ENCODE data around the gene MAP3K15. TPM values are rescaled to one million over a fixed set of nuclear protein-coding genes. Genes with fewer than 3 reads are reported as not detected.
"Not testable (repeated sequence)": the region's sequence is repeated elsewhere in the genome, so short reads cannot be mapped to it uniquely, and the experiment has no call there.

Gene MAP3K15
- total RNA-seq, 2 experiments from 2014 or later = 0.30 to 0.43 TPM

DNA sequence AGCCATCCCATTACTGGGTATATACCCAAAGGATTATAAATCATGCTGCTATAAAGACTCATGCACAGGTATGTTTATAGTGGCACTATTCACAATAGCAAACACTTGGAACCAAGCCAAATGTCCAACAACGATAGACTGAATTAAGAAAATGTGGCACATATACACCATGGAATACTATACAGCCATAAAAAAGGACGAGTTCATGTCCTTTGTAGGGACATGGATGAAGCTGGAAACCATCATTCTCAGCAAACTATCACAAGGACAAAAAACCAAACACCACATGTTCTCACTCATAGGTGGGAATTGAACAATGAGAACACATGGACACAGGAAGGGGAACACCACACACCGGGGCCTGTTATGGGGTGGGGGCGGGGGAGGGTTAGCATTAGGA lies 92.6 kb downstream of the MAP3K15 start:
- H3K4me3 Mint-ChIP-seq; H3K27ac Mint-ChIP-seq; POLR2A ChIA-PET; DNase-seq; H3K4me1 Mint-ChIP-seq; H3K27me3 Mint-ChIP-seq; H3K9me3 Mint-ChIP-seq; ATAC-seq (ENCODE audit: low read depth); H3K36me3 Mint-ChIP-seq: not testable (repeated sequence)

DNA sequence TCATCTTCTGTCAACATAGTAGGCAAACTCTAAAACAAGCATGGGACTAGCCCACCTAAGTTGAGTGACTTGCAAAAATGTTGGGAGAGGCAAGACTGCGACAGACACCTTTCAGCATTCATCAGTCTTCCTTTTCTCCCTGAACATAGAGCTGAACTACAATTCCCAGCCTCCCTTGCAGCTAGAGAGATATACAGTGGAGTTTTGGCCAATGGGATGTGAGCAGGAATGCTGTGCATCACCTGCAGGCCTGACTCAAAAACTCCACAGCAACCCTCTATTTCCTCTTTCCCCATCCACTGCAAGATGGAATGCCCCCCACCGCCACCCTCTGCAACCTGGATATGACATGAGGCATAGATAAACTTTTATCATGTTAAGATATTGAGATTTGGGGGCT lies 105.0 kb downstream of the MAP3K15 start:
- ATAC-seq (ENCODE audit: low read depth) = no peak
- no peak for DNase-seq
- H3K36me3 Mint-ChIP-seq = no peaks in the 10 kb centered on the region
- H3K4me1 Mint-ChIP-seq = no peaks in the 10 kb centered on the region
- H3K27me3 Mint-ChIP-seq = peaks cover 12% of the 10 kb centered on the region
- H3K4me3 Mint-ChIP-seq = no peak overlapping the region
- peaks cover 2% of the 10 kb centered on the region for H3K9me3 Mint-ChIP-seq
- POLR2A ChIA-PET = no interaction called here
- H3K27ac Mint-ChIP-seq = no peak overlapping the region

DNA sequence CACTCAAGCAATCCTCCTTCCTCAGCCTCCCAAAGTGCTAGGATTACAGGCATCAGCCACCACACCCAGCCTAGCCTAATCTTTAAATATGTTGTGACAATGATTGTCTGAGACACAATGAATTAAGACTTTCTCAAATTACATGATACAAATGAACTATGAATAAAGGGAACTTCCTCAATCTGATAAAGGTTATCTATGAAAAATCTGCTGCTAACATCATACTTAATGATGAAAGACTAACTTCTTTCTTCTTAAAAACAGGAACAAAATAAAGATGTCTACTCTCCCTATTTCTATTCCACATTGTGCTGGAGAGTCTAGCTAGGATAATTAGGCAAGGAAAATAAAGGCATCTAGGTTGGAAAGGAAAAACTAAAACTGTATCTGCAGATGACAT lies 111.6 kb downstream of the MAP3K15 start:
- POLR2A ChIA-PET = no interaction called here
- peaks cover 11% of the 10 kb centered on the region for H3K27me3 Mint-ChIP-seq
- no peaks in the 10 kb centered on the region for H3K36me3 Mint-ChIP-seq
- no peaks in the 10 kb centered on the region for H3K4me1 Mint-ChIP-seq
- H3K9me3 Mint-ChIP-seq = no peaks in the 10 kb centered on the region
- ATAC-seq (ENCODE audit: low read depth) (no peak), DNase-seq (no peak)
- no peak overlapping the region for H3K27ac Mint-ChIP-seq
- H3K4me3 Mint-ChIP-seq = no peak overlapping the region

DNA sequence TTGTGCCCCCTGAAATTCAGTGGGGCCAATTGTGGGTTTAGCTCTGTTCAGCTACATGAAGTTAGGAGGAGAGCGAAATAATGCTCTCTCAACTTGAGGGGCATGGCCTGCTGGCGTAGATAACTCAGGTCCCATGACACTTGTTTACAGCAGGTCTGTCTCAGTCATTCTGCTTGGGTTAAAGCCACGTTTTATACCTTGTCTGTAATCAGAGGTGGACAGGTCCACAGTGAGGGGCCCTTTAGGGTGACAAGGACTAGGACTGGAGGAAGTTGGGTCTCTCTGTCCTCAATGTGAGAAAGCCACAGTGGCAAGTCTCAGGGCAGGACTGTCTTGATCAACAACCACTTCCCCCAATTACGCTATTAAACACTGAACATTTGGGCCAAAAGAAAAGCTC lies 122.6 kb downstream of the MAP3K15 start:
- DNase-seq (no peak), ATAC-seq (ENCODE audit: low read depth) (no peak)
- POLR2A ChIA-PET = no interaction called here
- no peaks in the 10 kb centered on the region for H3K9me3 Mint-ChIP-seq
- no peaks in the 10 kb centered on the region for H3K4me1 Mint-ChIP-seq
- no peak overlapping the region for H3K4me3 Mint-ChIP-seq
- H3K36me3 Mint-ChIP-seq = no peaks in the 10 kb centered on the region
- H3K27me3 Mint-ChIP-seq = no peaks in the 10 kb centered on the region
- no peak overlapping the region for H3K27ac Mint-ChIP-seq

DNA sequence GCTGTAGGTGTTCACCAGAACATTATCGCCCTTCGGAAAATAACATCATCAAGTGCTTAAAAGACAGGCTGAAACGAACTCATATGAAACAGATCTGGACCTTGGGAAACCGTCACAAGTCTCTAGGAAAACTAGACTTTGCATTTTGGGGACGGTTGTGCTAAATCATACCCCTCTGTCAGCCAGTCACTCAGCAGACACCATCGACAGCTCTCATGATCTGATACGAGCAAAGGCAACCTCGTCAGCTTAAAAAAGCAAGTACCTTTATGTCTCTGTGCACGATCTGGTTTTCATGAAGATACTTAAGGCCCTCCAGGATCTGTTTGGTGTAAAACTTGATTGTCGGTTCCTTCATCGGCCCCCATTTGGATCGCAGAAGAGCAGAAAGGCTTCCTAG lies 123.2 kb downstream of the MAP3K15 start:
- ATAC-seq (ENCODE audit: low read depth) (no peak), DNase-seq (no peak)
- Mint-ChIP-seq H3K27ac (no peak overlapping the region), H3K4me3 (no peak overlapping the region), H3K27me3 (no peaks in the 10 kb centered on the region), H3K4me1 (no peaks in the 10 kb centered on the region), H3K9me3 (no peaks in the 10 kb centered on the region), H3K36me3 (no peaks in the 10 kb centered on the region)
- POLR2A ChIA-PET = no interaction called here

DNA sequence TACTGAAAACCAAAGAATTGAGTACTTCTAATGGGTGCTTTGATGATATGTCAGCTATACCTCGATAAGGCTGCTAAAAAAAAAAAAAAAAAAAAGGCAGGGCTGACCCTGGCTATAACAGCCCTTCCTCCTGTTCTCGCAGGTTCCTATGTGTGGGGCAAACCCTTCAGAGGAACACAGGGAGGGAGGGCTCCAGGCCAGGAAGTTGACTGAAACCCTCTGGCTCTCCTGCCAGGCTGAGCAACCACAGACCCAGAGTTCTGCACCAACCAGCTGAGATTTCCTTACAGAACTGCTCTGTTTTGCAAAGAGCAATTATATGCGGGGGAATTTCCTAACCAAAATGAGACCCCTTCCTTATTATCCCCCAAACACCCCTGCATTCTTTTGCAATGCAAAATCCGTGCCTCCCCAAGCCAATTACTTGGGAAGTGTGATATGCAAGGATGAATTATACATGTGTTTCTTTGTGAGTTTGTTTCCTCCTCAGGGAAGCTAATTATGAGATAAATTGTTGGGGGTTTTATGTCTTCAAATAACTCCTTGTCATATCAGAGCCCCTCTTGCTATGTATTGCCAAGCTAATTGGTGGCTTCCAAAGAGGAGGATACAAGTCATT lies 126.0 kb downstream of the MAP3K15 start:
- H3K4me1 Mint-ChIP-seq = no peaks in the 10 kb centered on the region
- POLR2A ChIA-PET = no interaction called here
- no peaks in the 10 kb centered on the region for H3K36me3 Mint-ChIP-seq

DNA sequence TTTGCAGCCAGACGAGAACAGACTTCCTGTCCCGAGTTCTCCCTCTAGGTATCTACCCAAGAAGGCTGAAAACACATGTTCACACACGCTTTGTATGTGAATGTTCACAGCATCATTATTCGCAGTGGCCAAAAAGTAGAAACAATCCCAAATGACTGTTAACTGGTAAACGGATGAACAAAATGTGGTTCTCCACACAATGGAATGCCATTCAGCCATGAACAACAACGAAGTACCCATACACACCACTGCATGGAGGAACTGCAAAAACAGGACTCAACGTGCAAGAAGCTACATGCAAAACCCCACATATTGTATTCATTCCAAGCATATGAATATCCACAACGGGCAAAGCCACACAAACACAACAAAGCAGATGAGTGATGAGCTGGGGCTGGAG lies 126.6 kb downstream of the MAP3K15 start:
- ATAC-seq (ENCODE audit: low read depth) (no peak), DNase-seq (no peak)
- POLR2A ChIA-PET = no interaction called here
- H3K9me3 Mint-ChIP-seq = no peaks in the 10 kb centered on the region
- H3K27ac Mint-ChIP-seq = no peak overlapping the region
- no peak overlapping the region for H3K4me3 Mint-ChIP-seq
- no peaks in the 10 kb centered on the region for H3K27me3 Mint-ChIP-seq
- H3K36me3 Mint-ChIP-seq = no peaks in the 10 kb centered on the region
- no peaks in the 10 kb centered on the region for H3K4me1 Mint-ChIP-seq

More for the DNA sequence above, 126.0 kb downstream of the MAP3K15 start:
- Mint-ChIP-seq H3K27me3 (no peaks in the 10 kb centered on the region), H3K4me3 (no peak overlapping the region), H3K27ac (no peak overlapping the region), H3K9me3 (no peaks in the 10 kb centered on the region)
- DNase-seq = no peak
- no peak for ATAC-seq (ENCODE audit: low read depth)

DNA sequence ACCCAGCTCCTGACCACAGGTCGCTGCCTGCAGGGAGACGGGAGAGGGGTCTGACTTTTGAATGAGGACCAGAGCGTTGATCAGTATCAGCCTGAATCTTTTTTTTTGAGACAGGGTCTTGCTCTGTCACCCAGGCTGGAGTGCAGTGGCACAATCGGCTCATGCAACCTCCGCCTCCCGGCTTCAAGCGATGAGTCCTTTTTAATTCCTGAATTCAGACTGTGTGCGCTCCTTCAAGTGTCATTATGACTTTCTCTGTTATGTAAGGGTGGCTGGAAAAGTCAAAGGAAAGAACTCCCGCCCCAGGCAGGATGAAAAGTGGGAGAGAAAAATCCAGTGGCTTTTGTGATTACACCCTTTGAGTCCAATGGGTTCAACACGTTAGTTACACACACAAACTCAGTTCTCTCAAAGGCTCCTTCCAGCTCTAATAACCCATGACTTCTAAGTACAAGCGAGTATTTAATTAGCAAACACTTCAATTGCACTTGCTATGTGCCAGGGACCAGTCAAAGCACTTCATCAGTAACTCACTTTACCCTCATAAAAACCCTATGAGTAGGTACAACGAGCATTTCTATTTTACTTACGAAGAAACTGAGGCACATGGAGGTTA lies 127.1 kb downstream of the MAP3K15 start:
- no peaks in the 10 kb centered on the region for H3K27me3 Mint-ChIP-seq
- no peak for DNase-seq
- H3K36me3 Mint-ChIP-seq = no peaks in the 10 kb centered on the region
- POLR2A ChIA-PET = no interaction called here
- no peak overlapping the region for H3K4me3 Mint-ChIP-seq
- ATAC-seq (ENCODE audit: low read depth) = no peak
- no peak overlapping the region for H3K27ac Mint-ChIP-seq
- H3K9me3 Mint-ChIP-seq = no peaks in the 10 kb centered on the region
- H3K4me1 Mint-ChIP-seq = no peaks in the 10 kb centered on the region

DNA sequence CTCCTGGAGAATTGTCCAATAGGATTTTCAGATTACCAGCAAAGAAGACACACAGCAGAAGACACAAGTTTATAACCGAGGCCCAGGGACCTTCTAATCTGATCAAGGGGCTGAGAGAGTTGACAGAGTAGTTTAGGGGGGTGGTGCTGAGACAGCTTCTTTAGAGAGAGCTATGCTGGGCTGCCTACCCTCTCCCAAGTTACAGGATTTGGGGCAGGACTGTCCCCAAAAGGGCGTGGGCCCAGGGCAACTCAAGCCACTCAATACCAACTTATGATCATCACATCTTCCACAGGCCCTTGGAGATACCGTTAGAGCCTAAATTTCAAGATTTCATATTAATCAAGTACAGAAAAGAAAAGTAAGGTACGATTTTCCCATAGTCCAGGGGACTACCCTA lies 128.6 kb downstream of the MAP3K15 start:
- DNase-seq = no peak
- Mint-ChIP-seq H3K27ac (no peak overlapping the region), H3K27me3 (no peaks in the 10 kb centered on the region), H3K36me3 (no peaks in the 10 kb centered on the region), H3K9me3 (no peaks in the 10 kb centered on the region), H3K4me3 (no peak overlapping the region), H3K4me1 (no peaks in the 10 kb centered on the region)
- POLR2A ChIA-PET = no interaction called here
- no peak for ATAC-seq (ENCODE audit: low read depth)

DNA sequence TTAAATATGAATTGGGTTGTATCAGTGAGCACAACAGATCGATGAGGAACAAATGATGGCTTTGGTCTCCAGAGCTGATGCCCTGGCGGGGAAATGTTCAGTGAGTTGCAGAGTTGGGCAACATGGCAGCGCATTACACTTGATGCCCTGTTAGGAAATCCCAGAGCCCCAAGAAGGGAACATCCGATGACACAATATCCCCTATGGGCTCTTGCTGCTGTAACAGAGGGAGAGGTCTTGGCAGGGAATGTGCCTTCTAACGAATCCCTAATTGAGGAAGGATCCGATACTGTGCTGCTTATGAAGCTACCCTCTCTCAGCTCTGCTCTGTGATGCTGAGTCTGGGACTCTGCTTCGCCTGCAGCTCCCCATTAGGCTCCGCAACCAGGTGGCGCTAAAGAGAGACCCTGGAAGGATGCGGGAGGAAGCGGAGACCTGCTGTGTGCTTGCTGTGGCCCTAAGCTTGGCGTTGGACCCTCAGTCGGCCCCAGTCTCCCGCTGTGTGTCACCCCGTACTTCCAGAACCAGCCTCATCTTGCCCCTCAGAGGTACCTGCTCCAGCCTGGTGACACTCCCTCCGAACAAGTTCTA lies 132.7 kb downstream of the MAP3K15 start:
- Mint-ChIP-seq H3K4me1 (no peaks in the 10 kb centered on the region), H3K9me3 (no peaks in the 10 kb centered on the region), H3K27me3 (no peaks in the 10 kb centered on the region), H3K27ac (no peak overlapping the region), H3K4me3 (no peak overlapping the region), H3K36me3 (no peaks in the 10 kb centered on the region)
- ATAC-seq (ENCODE audit: low read depth) = peak; percentile 78
- POLR2A ChIA-PET = no interaction called here
- DNase-seq = peak; percentile 56

DNA sequence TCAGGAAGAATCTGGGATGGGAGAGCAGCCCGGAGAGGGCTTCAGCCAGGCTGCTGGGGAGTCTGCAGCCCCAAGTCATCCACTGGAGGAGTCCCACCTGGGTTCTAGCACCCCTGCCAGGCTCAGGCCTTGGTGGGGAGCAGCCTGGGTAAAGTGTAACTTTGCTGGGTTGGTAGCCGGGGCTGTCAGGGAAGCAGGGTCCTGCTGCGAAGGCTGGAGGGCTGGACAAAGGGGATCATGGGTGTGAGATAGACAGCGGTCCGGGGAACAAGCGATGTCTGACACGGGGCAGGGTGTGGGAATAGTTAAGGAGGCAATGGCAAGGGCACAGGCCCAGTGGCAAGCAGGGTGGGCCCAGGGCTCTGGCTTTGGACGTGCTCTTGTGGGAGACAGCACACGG lies 134.0 kb downstream of the MAP3K15 start:
- ATAC-seq (ENCODE audit: low read depth) = no peak
- H3K27ac Mint-ChIP-seq = no peak overlapping the region
- H3K36me3 Mint-ChIP-seq = no peaks in the 10 kb centered on the region
- no peak for DNase-seq
- H3K27me3 Mint-ChIP-seq = no peaks in the 10 kb centered on the region
- POLR2A ChIA-PET = no interaction called here
- H3K4me3 Mint-ChIP-seq = no peak overlapping the region
- no peaks in the 10 kb centered on the region for H3K4me1 Mint-ChIP-seq
- H3K9me3 Mint-ChIP-seq = no peaks in the 10 kb centered on the region

DNA sequence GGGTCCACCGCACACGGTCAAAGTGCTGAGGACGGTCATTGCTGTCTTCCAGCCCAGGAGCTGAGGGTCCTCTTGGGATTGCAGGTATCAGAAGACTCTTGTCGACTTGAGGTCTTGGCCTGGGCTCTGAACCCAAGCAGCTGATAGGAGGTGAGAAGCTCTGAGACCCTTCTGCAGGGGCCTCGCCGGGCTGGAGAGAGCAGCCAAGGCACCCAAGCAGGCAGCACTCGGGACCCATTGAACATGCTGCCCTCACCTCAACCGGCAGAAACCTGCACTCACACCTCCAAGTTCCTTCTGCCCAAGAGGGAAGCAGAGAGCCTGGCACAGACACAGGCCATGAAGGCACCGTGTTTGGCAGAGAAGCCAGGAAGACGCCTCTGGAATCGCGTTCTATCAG lies 137.5 kb downstream of the MAP3K15 start:
- Mint-ChIP-seq H3K36me3 (no peaks in the 10 kb centered on the region), H3K4me3 (no peak overlapping the region), H3K27ac (no peak overlapping the region), H3K27me3 (no peaks in the 10 kb centered on the region), H3K9me3 (no peaks in the 10 kb centered on the region), H3K4me1 (no peaks in the 10 kb centered on the region)
- no peak for DNase-seq
- POLR2A ChIA-PET = no interaction called here
- no peak for ATAC-seq (ENCODE audit: low read depth)

DNA sequence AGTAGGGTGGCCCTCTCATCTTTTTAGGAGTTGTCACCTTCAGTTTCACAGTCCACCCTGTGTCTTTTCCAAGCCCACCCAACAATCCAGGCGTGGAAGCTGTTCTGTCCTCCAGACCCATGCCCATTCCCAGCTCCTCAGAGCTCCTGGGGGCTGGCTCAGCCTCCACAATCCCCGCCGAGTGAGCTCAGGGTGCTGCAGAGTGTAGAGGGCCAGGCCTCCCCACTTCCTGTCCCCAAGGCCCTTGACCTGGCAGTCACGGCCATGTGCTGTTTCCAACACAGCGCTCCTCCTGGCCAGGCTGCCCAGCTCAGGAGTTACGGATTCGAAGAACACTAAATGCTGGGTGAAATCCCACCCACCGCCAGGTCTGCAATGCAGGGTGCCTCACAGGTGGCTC lies 139.8 kb downstream of the MAP3K15 start:
- POLR2A ChIA-PET = no interaction called here
- Mint-ChIP-seq H3K36me3 (no peaks in the 10 kb centered on the region), H3K4me1 (peaks cover 2% of the 10 kb centered on the region), H3K27me3 (no peaks in the 10 kb centered on the region), H3K27ac (no peak overlapping the region), H3K4me3 (no peak overlapping the region), H3K9me3 (no peaks in the 10 kb centered on the region)
- ATAC-seq (ENCODE audit: low read depth) (no peak), DNase-seq (no peak)

DNA sequence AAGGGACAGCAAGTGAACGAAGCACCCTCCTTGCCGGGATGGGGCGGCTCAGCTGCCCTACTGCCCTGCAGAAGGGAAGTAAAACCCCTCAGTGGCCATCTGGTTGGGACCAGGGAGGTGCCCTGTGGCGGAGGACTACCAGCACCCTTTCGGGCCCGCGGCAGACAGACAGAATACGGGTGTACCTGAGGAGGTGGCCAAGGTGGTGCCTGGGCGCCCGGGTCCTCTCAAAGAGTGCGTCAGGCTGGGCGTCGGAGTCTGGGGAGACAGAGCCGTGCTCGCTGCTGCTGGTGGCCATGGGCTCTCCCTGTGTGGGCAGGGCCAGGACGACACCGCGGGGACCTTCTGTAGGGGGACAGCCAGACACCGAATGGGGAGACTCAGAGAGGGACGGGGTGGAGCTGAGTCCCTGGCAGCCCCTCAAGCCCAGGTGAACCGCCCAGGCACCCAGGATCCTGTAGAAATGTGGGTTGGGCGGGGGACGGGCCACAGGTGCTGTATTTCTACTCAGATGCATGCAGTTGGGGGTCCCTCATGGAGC lies 141.9 kb downstream of the MAP3K15 start:
- no peaks in the 10 kb centered on the region for H3K27me3 Mint-ChIP-seq
- no peak overlapping the region for H3K27ac Mint-ChIP-seq
- no peaks in the 10 kb centered on the region for H3K9me3 Mint-ChIP-seq
- ATAC-seq (ENCODE audit: low read depth) = no peak
- POLR2A ChIA-PET = no interaction called here
- no peak for DNase-seq
- H3K4me1 Mint-ChIP-seq = peaks cover 2% of the 10 kb centered on the region
- no peaks in the 10 kb centered on the region for H3K36me3 Mint-ChIP-seq
- H3K4me3 Mint-ChIP-seq = peak overlapping the region; percentile 82

Measured in activated naive CD8-positive, alpha-beta T cell treated with anti-CD3 and anti-CD28 coated beads, Interleukin-2, amount 10 ng/mL, durations not matched to agents 7 days and 5 days (primary cell).